BE2C (cell line): Measurements from ENCODE around the gene USP24.

Experiments used
- DNase-seq: peaks from one replicate; pipeline ENCODE4 v3.0.0-alpha.2; 2020
- H3K27me3 ChIP-seq: fragments of 250-450 bp; sonication (Bioruptor Pico); 2 replicates; pipeline ENCODE4 v1.5.1; 2020; ENCODE audit warnings: mild to moderate bottlenecking
- H3K36me3 ChIP-seq: fragments of 250-450 bp; sonication (Bioruptor Pico); 2 replicates; pipeline ENCODE4 v1.5.1; 2020; ENCODE audit warnings: mild to moderate bottlenecking
- H3K4me1 ChIP-seq: fragments of 250-450 bp; sonication (Bioruptor Pico); 2 replicates; pipeline ENCODE4 v1.5.1; 2020
- H3K4me3 ChIP-seq: 2 replicates; pipeline ENCODE4 v1.5.1; 2011; ENCODE audit warnings: low read depth, low read length
- H3K9me3 ChIP-seq: fragments of 250-450 bp; sonication (Bioruptor Pico); 2 replicates; pipeline ENCODE4 v1.5.1; 2020
- TF ChIP-seq, protein P1 (sequence below): IDR thresholded peaks from 2 replicates; pipeline ENCODE4 v1.5.1; 2012; ENCODE audit warnings: mild to moderate bottlenecking, low read depth, low read length

USP24 gene

GRCh38 chr1:55063577-55063942 lies 151.6 kb downstream of the USP24 start:
- TF ChIP-seq, protein P1, sequence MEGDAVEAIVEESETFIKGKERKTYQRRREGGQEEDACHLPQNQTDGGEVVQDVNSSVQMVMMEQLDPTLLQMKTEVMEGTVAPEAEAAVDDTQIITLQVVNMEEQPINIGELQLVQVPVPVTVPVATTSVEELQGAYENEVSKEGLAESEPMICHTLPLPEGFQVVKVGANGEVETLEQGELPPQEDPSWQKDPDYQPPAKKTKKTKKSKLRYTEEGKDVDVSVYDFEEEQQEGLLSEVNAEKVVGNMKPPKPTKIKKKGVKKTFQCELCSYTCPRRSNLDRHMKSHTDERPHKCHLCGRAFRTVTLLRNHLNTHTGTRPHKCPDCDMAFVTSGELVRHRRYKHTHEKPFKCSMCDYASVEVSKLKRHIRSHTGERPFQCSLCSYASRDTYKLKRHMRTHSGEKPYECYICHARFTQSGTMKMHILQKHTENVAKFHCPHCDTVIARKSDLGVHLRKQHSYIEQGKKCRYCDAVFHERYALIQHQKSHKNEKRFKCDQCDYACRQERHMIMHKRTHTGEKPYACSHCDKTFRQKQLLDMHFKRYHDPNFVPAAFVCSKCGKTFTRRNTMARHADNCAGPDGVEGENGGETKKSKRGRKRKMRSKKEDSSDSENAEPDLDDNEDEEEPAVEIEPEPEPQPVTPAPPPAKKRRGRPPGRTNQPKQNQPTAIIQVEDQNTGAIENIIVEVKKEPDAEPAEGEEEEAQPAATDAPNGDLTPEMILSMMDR = no peak
- H3K27me3 ChIP-seq = no peaks in the 10 kb centered on the region
- no peaks in the 10 kb centered on the region for H3K36me3 ChIP-seq
- no peak for DNase-seq
- peaks cover 4% of the 10 kb centered on the region; the same call in 1 of the 2 replicates for H3K4me1 ChIP-seq
- no peaks in the 10 kb centered on the region for H3K9me3 ChIP-seq
- H3K4me3 ChIP-seq = no peak overlapping the region

DNA sequence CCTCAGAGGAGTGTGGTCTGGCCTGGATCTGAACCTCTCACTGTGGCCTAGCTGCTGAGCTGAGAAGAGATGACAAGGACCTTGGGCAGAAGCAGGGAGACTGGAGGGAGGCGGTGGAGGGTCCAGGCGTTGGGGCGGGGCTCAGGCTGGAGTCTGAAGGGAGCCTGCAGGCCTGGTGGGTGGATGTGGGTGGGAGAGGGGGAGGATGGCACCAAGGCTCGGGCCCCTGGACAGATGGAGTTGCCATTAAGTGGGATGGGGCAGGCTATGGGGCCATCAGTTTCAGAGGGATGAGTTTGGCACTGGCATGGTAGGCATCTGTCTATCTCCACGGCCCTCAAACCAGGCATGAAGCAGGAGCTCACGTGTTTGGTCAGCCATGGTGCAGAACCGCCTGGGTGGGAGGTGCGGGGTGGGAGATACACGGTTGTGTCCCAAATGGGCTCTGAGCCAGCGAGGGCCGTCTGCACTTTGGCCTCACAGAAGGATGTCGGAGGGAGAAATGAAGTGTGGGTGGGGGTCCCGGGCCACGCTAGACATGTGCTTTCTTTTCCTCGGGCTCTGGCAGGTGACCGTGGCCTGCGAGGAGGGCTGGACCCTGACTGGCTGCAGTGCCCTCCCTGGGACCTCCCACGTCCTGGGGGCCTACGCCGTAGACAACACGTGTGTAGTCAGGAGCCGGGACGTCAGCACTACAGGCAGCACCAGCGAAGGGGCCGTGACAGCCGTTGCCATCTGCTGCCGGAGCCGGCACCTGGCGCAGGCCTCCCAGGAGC lies 152.2 kb downstream of the USP24 start:
- Histone ChIP-seq H3K4me1 (peaks cover 4% of the 10 kb centered on the region; the same call in 1 of the 2 replicates), H3K4me3 (no peak overlapping the region), H3K9me3 (no peaks in the 10 kb centered on the region), H3K36me3 (no peaks in the 10 kb centered on the region), H3K27me3 (no peaks in the 10 kb centered on the region)
- TF ChIP-seq, protein P1 = no peak
- no peak for DNase-seq

DNA sequence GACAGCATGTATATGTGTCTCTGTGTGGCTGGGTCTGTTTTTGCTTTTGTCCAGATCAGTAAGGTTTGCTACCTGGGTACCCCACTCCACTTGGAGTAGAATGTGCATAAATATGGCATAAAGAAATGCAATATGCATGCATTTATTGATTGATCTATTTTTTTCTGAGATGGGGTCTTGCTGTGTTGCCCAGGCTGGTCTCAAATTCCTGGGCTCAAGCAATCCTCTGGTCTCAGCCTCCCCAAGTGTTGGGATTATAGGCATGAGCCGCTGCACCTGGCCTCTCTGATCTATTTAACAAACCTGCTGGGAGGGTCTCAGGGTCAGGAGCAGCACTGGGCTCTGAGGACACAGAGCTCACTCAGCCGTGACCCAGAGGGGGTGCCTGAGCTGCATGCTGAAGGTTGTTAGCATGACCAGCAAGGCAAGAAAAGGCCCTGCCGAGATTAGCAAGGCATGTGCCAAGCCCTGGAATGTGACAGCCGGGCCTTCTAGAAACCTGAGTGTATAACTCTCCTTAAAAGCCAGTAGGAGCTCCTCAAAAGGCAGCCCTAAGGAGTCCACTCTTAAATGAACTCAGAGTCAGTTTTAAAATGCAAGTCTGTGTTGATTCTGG lies 153.3 kb downstream of the USP24 start:
- Histone ChIP-seq H3K4me1 (peaks cover 4% of the 10 kb centered on the region; the same call in 1 of the 2 replicates), H3K9me3 (no peaks in the 10 kb centered on the region), H3K36me3 (no peaks in the 10 kb centered on the region), H3K4me3 (no peak overlapping the region), H3K27me3 (no peaks in the 10 kb centered on the region)
- TF ChIP-seq, protein P1 = no peak
- DNase-seq = no peak

GRCh38 chr1:55061000-55061705 lies 154.0 kb downstream of the USP24 start:
- no peaks in the 10 kb centered on the region for H3K9me3 ChIP-seq
- H3K4me1 ChIP-seq = peaks cover 4% of the 10 kb centered on the region; the same call in 1 of the 2 replicates
- no peak for DNase-seq
- TF ChIP-seq, protein P1 = no peak
- no peak overlapping the region for H3K4me3 ChIP-seq
- H3K36me3 ChIP-seq = no peaks in the 10 kb centered on the region
- no peaks in the 10 kb centered on the region for H3K27me3 ChIP-seq

- no peaks in the 10 kb centered on the region for H3K27me3 ChIP-seq
- H3K4me1 ChIP-seq = peaks cover 4% of the 10 kb centered on the region; the same call in 1 of the 2 replicates
- DNase-seq = no peak
- no peak overlapping the region for H3K4me3 ChIP-seq
- H3K36me3 ChIP-seq = no peaks in the 10 kb centered on the region
- H3K9me3 ChIP-seq = no peaks in the 10 kb centered on the region
- TF ChIP-seq, protein P1 = no peak
Observed at GRCh38 chr1:55060133-55060999, 154.8 kb downstream of the USP24 start.
